NOMO-1 treated with dmso at 0.1 percent for 144 hours (cell line): ENCODE results near the gene KBTBD13.
"Not testable (repeated sequence)": the region's sequence is repeated elsewhere in the genome, so short reads cannot be mapped to it uniquely, and the experiment has no call there.

ENCODE experiments used
- DNase-seq: peaks from one replicate; lab custom pipeline; 2025; ENCODE audit not compliant: unreplicated experiment; lab: John Stamatoyannopoulos, UW

The KBTBD13 gene

DNA sequence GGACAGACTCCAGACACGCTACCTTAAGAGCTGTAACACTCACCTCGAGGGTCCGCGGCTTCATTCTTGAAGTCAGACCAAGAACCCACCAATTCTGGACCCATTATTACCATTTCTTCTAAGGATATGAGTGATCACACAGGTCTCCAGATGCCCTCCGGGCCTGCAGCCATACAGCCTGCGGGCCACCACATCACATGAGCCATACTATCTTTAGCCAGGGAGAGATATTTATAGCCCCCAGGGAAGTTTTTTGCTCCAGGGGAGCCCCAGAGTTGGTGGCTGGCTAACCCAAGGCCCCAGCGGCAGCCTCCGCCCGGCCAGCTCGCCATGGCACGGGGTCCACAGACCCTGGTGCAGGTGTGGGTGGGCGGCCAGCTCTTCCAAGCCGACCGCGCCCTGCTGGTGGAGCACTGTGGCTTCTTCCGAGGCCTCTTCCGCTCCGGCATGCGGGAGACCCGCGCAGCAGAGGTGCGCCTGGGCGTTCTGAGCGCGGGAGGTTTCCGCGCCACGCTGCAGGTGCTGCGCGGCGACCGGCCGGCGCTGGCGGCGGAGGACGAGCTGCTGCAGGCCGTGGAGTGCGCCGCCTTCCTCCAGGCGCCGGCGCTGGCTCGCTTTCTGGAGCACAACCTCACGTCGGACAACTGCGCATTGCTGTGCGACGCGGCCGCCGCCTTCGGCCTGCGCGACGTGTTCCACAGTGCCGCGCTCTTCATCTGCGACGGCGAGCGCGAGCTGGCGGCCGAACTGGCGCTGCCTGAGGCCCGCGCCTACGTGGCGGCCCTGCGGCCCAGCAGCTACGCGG is at the start of gene KBTBD13:
KBTBD13 (plus strand) TSS at position 261 of the 805 bp plus-strand sequence; CDS start at position 331, 70 bp downstream.
- DNase-seq: no peak

DNA sequence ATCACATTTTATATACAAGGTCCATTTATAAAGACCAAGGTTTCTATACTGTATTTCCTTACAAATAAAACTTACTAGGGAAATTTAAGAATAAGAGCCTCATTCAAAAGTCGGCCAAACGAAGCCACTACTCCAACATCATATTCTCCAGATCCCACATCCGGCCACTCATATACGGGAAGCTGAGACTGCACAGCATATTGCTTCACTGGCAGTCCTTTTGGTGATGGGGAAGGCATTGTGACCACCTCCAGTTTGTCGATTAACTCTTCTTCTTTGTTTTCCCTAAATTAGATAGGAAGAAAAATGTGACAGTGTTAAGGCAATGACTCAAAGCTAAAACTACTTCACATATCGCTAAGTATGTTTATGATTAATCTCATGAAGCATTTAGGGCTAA is 49.8 kb upstream of the KBTBD13 start:
- DNase-seq: no peak

DNA sequence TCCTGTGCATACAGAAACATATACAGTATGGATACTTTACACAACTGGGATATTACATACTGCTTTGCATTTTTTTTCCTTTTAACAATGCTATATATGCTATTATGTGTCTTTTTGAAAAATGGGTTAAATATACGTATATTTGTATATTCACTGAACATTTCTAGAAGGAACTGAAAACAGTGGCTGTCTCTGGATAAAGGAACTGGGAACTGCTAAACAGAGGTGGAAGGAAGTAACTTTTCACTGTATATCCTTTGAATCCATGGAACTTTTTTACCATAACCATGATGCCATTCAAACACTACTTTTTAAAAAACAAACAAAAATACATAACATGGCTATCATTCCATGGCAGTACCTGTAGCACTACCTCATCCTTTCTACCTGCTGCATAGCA is 49.0 kb upstream of the KBTBD13 start:
- no peak for DNase-seq

DNA sequence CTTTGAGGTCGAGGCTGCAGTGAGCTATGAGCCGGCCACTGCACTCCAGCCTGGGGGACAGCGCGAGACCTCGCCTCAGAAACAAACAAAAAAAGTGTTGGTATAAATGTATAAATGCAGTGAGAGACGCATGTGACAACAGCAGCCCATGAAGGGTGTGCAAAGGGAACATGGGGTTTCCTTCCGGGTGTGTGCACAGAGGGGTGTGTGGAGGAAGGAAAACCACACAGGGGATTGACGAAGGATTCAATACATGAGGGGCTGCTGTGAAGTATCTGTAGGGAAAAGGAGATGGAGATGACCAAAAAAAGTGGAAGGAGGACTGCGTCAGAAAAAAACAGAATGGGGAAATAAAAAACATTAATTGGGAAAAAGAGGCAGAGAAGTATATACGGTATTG is 48.2 kb upstream of the KBTBD13 start:
- DNase-seq: no peak

DNA sequence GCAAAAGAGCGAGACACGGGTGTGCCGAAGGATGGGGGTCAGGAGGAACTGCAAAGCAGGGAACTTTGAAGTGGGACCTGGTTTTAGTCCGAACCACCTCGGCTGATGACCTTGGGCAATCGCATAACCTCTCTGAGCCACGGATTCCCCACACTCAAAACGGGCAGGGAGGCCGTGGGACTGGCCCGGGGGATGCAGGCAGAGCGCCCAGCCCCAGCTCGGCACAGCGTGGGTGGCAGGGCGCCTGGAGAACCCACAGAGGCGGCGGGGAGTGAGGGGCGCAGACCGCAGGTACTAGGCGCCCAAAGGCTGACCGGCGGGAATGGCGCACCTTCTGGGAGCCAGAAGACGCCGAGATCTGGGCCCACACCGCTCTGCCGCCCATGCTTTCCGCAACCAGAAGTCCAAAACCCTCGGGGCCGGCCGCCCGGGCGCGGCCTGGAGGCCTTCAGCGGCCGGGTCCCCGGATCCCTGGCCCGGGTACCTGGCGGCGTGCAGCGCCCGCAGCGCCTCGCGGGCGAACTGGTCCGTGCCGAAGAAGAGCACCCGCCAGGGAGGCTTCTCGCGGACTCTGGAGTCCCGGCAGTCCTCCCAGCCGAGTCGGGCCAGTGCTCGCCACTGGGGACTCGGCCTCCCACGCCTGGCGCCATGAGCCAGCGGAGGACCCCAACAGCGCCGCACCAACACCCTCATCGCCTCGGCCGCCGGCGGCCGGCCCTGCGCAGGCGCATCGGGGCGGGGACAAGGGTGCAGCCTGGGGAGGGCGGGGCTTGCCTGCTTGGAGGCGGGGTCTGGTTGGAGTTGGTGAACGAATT is 47.4 kb upstream of the KBTBD13 start, which contains the start of gene MTFMT:
MTFMT (minus strand) TSS at position 719 of the 815 bp plus-strand sequence; CDS start at position 693, 26 bp downstream.
- DNase-seq: peak; percentile 45

DNA sequence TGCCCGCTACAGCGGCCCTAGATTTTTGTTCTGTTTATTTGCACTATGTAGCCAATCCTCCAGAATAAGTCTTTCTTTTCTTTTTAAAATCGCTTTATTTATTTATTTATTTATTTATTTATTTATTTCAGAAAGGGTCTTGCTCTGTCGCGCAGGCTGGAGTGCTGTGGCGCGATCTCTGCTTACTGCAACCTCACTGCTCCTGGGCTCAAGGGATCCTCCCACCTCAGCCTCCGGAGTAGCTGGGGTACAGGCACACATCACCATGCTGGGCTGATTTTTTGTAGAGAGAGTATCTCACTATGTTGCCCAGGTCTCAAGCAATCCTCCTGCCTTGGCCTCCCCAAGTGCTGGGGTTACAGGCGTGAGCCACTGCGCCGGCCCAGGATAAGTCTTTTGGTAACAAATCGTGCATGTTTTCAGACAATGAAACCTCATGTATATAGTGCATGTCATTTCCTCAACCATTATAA is 46.8 kb upstream of the KBTBD13 start:
- DNase-seq: no peak

DNA sequence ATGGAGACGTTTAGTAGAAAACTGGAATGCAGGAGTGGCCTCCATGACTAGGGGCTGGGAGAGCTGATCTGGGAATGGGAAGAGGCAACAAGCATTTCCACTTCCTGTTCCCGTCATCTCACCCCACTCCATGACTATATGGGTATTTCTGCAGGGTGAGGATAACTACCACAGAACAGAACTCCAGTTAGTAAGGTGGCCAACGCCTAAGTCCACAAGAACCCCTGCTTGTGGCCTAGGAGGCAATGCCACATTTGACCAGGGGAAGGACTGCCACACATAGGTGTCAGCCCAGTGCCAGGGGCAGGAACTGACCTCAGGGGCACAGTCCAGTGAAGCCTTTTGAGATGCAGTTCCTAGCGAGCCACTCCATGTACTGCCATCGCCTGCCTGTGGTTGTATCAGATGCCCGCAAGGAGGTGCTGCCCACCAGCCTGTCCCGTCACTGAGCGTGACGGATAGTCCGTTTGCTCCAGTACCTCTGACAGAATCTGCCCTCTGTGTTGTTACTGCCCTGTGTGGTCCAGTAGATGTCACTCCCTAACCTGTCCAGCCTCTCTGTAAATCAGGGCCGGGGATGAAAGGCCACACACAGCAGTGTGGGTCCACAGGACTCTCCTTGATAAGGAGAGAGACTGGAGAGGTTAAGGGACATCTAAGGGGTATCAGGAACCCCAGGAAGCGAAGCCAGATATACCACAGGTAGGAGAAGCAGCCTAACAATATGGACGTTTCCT is 43.6 kb upstream of the KBTBD13 start:
- peak; percentile 41 for DNase-seq

DNA sequence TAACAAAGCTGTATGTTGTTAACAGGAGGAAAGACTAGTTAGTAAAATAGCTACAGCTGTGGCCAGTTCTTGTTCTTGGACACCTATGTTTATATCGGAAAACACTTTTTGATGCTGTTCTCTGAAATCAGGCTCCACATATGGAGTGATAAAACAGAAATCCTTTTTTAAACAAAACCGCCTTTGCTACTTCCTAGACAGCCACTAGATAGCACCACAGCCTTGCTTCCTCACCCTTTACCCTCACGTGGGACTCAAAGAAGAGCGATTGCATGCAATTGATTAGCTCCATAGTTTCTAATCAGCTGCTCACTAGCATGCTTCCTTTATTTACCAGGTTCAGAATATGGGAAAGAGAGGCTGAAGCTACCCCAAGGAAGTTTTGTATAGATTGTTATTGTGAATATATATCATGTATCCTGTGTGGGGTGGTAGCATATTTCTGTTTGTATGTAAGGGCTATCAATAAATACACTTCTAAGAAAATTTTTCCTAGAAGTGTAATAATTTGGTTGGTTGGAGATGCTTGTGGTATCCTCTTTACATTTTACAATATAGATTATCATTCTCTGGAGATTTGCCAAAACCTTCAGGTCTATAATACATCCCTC is 42.8 kb upstream of the KBTBD13 start:
- DNase-seq: peak; percentile 31

DNA sequence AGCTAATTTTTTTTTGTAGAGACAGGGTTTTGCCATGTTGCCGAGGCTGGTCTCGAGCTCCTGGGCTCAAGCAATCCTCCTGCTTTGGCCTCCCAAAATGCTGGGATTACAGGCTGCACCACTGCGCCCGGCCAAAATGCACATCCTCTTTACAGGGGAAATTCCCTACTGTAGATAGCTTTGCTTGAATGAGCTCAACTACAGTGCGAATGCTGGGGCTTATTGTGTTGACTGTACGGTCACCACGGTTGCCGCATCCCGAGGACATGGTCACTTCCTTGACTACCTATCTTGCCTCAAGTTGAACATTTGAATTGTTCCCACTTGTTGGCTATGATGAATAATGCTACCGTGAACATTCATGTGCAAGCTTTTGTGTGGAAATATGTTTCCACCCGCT is 41.8 kb upstream of the KBTBD13 start:
- no peak for DNase-seq

DNA sequence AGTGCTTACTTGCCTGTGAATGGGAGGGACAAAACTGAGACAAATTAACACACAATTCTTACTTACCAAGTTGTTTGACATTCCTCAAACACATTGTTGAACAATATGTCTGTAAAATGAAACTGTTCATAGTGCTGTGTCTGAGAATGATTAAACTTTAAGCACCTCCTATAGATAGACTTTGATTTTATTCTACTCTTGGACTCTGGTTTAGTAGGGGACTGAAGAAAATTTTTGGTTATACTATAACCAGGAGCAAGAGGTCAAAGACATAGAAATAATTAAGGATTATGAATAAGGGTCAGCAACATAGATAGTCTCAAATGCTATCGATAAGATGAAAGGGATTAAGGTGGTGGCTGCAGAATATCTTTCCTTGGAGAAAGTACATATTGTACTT is 39.2 kb upstream of the KBTBD13 start:
- DNase-seq: no peak

DNA sequence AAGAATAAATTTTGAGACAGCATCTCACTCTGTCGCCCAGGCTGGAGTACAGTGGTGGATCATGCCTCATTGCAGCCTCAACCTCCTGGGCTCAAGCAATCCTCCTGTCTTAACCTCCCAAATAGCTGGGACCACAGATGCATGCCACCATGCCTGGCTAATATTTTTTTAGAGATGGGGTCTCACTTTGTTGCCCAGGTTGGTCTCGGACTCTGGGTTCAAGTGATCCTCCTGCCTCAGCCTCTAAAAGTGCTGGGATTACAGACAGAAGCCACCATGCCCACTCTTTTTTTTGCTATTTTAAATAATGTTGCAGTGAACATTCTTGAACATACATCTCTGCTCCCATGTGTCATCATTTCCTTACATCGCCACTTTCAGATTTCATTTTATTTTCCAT is 38.1 kb upstream of the KBTBD13 start:
- no peak for DNase-seq

DNA sequence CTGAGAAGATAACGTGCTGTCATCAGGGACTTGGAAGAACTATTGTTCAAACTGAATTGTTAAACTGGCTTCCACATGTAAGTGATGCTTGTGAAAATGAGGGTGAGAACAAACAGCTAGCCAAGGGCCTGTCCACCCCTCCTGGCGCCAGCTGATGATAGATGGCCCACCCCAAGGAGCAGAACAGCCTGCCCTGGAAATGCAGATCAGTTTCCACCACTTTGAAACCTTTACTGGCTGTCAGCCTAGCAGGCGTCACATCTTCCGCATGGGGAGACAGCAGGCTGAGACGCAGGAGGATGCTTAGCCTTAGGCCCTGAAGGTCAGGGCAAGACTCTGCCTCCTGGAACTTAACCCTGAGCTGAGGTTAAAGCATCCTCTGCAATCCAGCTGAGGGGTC is 37.7 kb upstream of the KBTBD13 start:
- no peak for DNase-seq

DNA sequence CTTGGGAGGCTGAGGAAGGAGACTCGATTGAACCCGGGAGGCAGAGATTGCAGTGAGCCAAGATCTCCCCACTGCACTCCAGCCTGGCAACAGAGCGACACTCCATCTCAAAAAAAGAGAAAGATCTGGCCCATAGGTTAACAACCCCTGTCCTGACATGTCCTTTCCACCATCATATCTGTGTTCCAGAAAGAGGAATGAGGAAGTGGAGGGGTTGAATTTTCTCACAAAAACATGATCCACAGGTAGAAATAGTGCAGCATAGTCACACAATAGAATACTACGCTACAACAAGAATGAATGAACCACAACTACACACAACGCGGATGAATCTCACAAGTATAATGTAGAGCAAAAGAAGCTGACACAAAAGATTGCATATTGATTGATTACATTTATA is 36.1 kb upstream of the KBTBD13 start:
- no peak for DNase-seq

DNA sequence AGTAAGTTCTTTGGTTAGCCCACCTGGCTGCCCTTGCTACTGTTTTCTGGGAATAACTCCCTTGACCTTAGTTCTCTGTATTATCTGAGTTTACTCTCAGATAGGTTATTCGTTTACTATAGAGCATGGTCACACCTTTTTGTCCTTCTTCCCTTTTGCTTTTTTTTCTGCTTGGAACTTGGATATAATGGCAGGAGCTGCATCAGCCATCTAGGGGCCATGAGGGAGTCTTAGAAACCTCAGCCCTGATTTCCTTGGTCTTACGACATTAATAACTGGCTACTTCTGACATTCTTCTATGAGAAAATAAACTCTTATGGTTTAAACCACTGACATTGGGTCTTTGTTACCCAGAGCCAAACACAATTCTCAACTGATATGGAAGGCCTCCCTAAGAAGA is 34.8 kb upstream of the KBTBD13 start:
- DNase-seq: no peak

DNA sequence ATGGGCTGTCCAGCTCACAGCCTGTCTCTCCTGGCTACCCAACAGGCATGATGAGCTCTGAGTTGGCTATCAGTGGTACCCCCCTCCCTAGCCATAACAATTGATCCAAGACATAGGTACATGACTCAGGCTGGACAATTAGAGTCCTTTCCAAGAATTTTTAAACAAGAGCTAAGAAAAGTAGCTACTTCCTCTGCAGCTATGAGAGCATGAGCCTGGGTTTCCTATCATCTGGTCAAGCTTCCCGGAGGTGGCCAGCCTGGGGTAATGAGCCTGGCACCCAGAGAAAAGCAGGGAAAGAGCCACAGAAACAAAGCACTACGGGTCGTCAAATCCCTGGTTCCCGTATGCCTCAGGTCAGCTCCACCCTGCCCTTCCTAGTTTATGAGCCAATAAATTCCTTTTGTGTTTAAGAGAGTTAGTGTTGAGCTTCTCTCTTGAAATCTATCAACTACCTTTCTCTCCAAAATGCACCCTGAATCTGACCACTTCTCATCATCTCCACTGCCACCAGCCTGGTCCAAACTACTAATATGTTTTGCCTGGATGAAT is 33.7 kb upstream of the KBTBD13 start:
- no peak for DNase-seq

DNA sequence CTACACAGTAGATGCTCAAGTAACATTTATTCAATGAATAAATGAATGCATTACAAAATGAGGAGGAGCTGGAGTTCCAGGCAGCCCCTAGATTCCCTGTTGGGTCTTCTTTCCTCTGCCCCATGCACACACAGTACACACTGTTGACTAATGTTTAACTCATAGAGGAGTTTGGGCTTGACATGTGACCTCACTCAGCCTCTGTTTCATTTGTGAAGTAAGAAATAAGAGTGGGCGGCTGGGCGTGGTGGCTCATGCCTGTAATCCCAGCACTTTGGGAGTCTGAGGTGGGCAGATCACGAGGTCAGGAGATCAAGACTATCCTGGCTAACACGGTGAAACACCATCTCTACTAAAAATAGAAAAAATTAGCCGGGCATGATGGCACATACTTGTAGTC is 32.3 kb upstream of the KBTBD13 start:
- not testable (repeated sequence) for DNase-seq

DNA sequence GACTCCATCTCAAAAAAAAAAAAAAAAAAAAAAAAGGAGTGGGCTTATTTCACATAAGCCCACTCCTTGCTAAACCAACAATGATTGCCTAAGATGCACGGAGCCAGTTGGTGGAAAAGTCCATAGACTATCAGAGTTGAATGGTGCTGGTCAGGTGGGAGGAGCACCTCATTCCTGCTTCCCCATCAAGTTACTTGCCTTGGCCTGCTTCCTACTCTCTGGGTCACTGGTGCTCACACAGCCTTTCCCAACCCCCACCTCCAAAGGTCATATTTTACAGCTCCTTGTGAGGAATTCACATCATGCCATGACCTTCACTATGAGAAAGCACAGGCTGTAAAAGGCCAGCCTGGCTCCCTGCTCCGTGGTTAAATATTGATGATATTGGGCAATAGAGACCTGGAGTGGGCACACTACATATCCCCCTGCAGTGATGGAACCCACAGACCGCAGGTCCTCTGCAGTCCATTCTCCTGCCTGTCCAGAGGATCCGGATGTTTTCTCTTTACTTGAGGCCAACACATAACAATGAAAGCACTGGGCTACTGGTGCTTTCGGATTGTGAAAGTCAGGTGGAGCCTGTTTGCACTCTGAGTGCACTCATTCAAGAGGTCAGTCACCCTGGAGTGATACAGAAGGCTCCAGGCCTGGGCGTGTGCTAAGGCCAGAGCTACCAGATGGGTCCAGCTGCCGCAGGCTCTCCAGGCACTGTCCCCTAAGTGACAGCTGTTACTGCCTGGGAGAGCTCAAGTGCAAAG is 31.6 kb upstream of the KBTBD13 start, which contains the start of gene SLC51B:
SLC51B (plus strand) TSS at position 664 of the 758 bp plus-strand sequence. CDS start 4,618 bp downstream, outside the sequence.
- DNase-seq: no peak

DNA sequence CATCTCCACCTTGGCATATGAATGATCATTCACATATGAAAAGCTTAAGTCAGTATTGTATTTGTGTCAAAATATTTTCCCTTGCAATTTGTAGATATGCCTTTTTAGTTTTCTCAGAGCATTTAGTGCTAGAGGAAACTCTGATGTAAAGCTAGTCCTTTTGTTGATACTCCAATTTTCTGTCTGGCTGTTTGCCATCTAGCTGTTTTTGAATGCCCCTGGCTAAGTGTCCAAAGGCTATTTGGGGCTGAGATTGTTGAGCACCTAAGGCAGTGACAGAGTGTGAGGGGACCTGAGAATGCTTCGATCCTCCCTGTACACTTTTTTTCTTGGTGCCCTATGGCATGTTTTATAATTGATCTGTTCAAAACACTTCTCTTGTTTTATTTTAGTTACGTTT is 28.3 kb upstream of the KBTBD13 start:
- DNase-seq: no peak

DNA sequence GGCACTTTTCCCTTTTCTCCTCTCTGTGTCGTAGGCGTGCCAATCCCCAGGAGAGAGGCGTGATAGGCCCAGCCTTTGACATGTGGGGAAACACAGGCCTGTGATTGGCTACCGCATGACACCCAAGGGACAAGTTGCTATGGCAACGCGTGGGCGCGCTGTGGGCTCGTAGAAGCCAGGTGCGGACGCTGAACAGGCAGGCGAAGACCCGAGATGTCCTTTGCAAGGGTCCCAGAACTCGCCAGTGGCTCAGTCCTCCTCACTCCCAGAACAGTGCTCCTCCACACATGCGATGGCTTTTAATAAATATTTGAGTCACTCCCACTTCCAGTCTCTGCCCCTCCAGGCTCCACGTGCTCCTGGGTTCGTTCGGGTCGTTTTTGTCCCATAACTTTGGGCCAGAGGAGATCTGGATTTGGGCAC is 27.1 kb upstream of the KBTBD13 start:
- DNase-seq: peak; percentile 82

DNA sequence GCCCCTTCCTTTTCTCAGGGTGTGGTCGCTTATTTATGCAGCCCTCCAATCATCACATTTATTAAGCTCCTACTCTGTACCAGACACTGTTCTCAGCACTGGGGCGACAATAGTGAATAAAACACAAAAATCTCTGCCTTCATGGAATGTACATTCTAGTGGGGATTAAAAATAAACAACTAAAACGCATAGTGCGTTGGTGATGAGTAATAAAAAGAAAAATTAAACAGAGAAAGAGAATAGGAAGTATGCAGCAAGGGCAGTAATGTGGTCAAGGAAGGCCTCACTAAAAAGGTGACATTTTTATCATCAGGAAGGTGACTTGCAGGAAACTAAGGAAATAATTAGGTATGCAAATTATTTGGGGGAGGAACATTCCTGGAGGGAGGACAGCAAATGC is 26.3 kb upstream of the KBTBD13 start:
- DNase-seq: no peak
